ENCODE measurements around the gene LZIC.
A peak's percentile ranks its signal among the peaks of the same experiment; 100 is the strongest.

LZIC gene

DNA sequence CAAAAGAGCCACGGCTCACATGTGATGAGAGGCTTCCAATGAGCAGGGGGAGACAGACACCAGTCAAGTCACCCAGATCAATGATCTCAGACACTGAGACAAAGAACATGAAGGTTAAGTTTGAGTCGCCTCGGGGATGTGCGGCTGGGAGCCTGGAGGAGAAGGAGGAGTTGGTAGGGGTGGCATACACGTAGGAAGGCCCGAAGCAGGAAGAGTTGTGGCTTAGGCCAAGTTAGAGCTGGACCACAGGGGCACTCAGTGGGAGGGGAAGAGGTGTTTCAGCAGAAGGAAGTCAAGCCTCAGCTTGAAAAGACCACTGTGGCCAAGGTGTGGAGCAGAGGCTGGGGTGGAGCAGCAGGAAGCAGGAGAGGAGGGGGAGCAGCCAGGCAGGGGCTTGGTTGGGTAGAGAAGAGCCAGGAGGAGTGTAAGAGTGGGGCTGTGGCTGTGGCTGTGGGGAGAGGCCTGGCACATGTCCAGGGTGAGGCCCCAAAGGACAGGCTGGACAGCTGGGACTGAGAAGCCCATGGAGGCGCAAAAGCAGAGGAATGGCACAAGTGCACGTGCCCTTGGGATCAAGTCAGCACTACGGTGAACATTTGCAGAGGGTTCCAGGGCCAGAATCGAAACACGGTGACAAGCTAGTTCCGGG is 60.8 kb downstream of the LZIC start:
- no peaks in the 10 kb centered on the region for H3K9me3 ChIP-seq (ENCODE audit: insufficient read depth, low read depth, low read length)
- peaks cover 18% of the 10 kb centered on the region for H3F3A ChIP-seq (ENCODE audit: low read depth)
- peak overlapping the region; percentile 77 for H3K4me2 ChIP-seq (ENCODE audit: low read depth, low read length, poor library complexity, severe bottlenecking)
- no peaks in the 10 kb centered on the region for H3K36me3 ChIP-seq (ENCODE audit: insufficient read depth, low read length)
- peak overlapping the region; percentile 24; the same call in 1 of the 2 replicates for H2AFZ ChIP-seq (ENCODE audit: low read length)
- TF ChIP-seq, protein P1, sequence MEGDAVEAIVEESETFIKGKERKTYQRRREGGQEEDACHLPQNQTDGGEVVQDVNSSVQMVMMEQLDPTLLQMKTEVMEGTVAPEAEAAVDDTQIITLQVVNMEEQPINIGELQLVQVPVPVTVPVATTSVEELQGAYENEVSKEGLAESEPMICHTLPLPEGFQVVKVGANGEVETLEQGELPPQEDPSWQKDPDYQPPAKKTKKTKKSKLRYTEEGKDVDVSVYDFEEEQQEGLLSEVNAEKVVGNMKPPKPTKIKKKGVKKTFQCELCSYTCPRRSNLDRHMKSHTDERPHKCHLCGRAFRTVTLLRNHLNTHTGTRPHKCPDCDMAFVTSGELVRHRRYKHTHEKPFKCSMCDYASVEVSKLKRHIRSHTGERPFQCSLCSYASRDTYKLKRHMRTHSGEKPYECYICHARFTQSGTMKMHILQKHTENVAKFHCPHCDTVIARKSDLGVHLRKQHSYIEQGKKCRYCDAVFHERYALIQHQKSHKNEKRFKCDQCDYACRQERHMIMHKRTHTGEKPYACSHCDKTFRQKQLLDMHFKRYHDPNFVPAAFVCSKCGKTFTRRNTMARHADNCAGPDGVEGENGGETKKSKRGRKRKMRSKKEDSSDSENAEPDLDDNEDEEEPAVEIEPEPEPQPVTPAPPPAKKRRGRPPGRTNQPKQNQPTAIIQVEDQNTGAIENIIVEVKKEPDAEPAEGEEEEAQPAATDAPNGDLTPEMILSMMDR (conservative IDR thresholded peaks at IDR 0.05; ENCODE audit: low read length) = no peak
- TF ChIP-seq EZH2phosphoT487 (IDR thresholded peaks at IDR 0.05; ENCODE audit: borderline replicate concordance) = no peak
- H3K4me1 ChIP-seq (ENCODE audit: insufficient read depth, low read length, poor library complexity, severe bottlenecking) = peaks cover 46% of the 10 kb centered on the region
- no peaks in the 10 kb centered on the region for H4K20me1 ChIP-seq (ENCODE audit: insufficient read depth, low read length, poor library complexity, severe bottlenecking)
- H3K27me3 ChIP-seq (ENCODE audit: insufficient read depth, low read length, poor library complexity, severe bottlenecking) = no peaks in the 10 kb centered on the region
- peak overlapping the region; percentile 62 for H3K9ac ChIP-seq (ENCODE audit: low read depth, low read length, poor library complexity, severe bottlenecking)
- peak overlapping the region; percentile 64 for H3K4me3 ChIP-seq (ENCODE audit: low read length, poor library complexity, severe bottlenecking)
- peaks cover 23% of the 10 kb centered on the region for H3K79me2 ChIP-seq (ENCODE audit: insufficient read depth, low read length)
- H3K9me2 ChIP-seq (replicated peaks; ENCODE audit: low read depth, low read length) = no peaks in the 10 kb centered on the region

GRCh38 chr1:9881838-9882249 is 61.3 kb downstream of the LZIC start:
- TF ChIP-seq EZH2phosphoT487 (IDR thresholded peaks at IDR 0.05; ENCODE audit: borderline replicate concordance) = no peak
- TF ChIP-seq, protein P1 (conservative IDR thresholded peaks at IDR 0.05; ENCODE audit: low read length) = no peak
- Histone ChIP-seq H3K4me1 (ENCODE audit: insufficient read depth, low read length, poor library complexity, severe bottlenecking) (peaks cover 46% of the 10 kb centered on the region), H3K79me2 (ENCODE audit: insufficient read depth, low read length) (peaks cover 23% of the 10 kb centered on the region), H3K9me2 (replicated peaks; ENCODE audit: low read depth, low read length) (no peaks in the 10 kb centered on the region), H3K9me3 (ENCODE audit: insufficient read depth, low read depth, low read length) (no peaks in the 10 kb centered on the region), H3K9ac (ENCODE audit: low read depth, low read length, poor library complexity, severe bottlenecking) (peak overlapping the region; percentile 62), H3K4me2 (ENCODE audit: low read depth, low read length, poor library complexity, severe bottlenecking) (peak overlapping the region; percentile 77), H3K36me3 (ENCODE audit: insufficient read depth, low read length) (no peaks in the 10 kb centered on the region), H3K27me3 (ENCODE audit: insufficient read depth, low read length, poor library complexity, severe bottlenecking) (no peaks in the 10 kb centered on the region), H4K20me1 (ENCODE audit: insufficient read depth, low read length, poor library complexity, severe bottlenecking) (no peaks in the 10 kb centered on the region), H3F3A (ENCODE audit: low read depth) (peaks cover 18% of the 10 kb centered on the region), H2AFZ (ENCODE audit: low read length) (peak overlapping the region; percentile 24; the same call in 1 of the 2 replicates), H3K4me3 (ENCODE audit: low read length, poor library complexity, severe bottlenecking) (peak overlapping the region; percentile 64)
